ENCODE measurements around the gene AMPH.

DNA sequence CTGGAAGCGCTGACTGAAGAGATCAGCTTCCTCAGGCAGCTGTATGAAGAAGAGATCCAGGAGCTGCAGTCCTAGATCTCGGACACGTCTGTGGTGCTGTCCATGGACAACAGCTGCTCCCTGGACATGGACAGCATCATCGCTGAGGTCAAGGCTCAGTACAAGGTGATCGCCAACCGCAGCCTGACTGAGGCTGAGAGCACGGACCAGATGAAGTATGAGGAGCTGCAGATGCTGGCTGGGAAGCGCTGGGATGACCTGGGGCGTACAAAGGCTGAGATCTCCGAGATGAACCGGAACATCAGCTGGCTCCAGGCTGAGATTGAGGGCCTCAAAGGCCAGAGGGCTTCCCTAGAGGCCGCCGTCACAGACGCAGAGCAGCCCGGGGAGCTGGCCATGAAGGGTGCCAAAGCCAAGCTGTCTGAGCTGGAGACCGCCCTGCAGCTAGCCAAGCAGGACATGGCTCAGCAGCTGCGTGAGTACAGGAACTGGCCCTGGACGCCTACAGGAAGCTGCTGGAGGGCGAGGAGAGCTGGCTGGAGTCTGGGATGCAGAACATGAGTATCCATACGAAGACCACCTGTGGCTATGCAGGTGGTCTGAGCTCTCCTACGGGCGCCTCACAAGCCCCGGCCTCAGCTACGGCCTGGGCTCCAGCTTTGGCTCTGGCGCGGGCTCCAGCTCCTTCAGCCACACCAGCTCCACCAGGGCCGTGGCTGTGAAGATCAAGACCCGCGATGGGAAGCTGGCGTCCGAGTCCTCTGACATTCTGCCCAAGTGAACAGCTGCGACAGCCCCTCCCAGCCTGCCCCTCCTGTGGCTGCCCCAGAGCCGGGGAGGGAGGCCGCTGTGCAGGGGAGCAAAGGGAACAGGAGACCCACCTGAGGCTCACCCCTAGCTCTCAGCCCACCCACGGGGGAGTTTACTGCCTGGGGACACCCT is 24.9 kb upstream of the AMPH start:
- TF ChIP-seq, protein P1, sequence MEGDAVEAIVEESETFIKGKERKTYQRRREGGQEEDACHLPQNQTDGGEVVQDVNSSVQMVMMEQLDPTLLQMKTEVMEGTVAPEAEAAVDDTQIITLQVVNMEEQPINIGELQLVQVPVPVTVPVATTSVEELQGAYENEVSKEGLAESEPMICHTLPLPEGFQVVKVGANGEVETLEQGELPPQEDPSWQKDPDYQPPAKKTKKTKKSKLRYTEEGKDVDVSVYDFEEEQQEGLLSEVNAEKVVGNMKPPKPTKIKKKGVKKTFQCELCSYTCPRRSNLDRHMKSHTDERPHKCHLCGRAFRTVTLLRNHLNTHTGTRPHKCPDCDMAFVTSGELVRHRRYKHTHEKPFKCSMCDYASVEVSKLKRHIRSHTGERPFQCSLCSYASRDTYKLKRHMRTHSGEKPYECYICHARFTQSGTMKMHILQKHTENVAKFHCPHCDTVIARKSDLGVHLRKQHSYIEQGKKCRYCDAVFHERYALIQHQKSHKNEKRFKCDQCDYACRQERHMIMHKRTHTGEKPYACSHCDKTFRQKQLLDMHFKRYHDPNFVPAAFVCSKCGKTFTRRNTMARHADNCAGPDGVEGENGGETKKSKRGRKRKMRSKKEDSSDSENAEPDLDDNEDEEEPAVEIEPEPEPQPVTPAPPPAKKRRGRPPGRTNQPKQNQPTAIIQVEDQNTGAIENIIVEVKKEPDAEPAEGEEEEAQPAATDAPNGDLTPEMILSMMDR (IDR thresholded peaks at IDR 0.05), result no peak
- TF ChIP-seq POLR2A (IDR thresholded peaks at IDR 0.05) (no peak), POLR2AphosphoS5 (IDR thresholded peaks at IDR 0.05) (no peak)

Measured in gastroesophageal sphincter (tissue), 3 donors.